Measurements from ENCODE around the gene GMPR2. TPM values are rescaled to one million over a fixed set of nuclear protein-coding genes. Genes with fewer than 3 reads are reported as not detected.
"Not testable (repeated sequence)": the region's sequence is repeated elsewhere in the genome, so short reads cannot be mapped to it uniquely, and the experiment has no call there.

GMPR2 gene
- total RNA-seq, 1 donor from 2014 or later, result 47.9 TPM

GRCh38 chr14:24195186-24196070 is 37.3 kb upstream of the GMPR2 start, which contains the start of gene TM9SF1:
TSS of gene TM9SF1 (minus strand) at chr14:24195441. CDS start at chr14:24195019, 422 bp downstream.
- Mint-ChIP-seq H3K4me1 (ENCODE audit: low read depth) (peaks cover 39% of the 10 kb centered on the region), H3K36me3 (ENCODE audit: low read depth) (peaks cover 16% of the 10 kb centered on the region), H3K9me3 (ENCODE audit: low read depth) (no peaks in the 10 kb centered on the region), H3K27ac (ENCODE audit: unreplicated experiment) (peak within 1 kb of the TSS; percentile 96), H3K27me3 (ENCODE audit: low read depth) (no peaks in the 10 kb centered on the region), H3K4me3 (ENCODE audit: unreplicated experiment) (peak within 1 kb of the TSS; percentile 93)
- peak; percentile 97 for DNase-seq (ENCODE audit: low spot score)
- TF ChIP-seq, protein P1, sequence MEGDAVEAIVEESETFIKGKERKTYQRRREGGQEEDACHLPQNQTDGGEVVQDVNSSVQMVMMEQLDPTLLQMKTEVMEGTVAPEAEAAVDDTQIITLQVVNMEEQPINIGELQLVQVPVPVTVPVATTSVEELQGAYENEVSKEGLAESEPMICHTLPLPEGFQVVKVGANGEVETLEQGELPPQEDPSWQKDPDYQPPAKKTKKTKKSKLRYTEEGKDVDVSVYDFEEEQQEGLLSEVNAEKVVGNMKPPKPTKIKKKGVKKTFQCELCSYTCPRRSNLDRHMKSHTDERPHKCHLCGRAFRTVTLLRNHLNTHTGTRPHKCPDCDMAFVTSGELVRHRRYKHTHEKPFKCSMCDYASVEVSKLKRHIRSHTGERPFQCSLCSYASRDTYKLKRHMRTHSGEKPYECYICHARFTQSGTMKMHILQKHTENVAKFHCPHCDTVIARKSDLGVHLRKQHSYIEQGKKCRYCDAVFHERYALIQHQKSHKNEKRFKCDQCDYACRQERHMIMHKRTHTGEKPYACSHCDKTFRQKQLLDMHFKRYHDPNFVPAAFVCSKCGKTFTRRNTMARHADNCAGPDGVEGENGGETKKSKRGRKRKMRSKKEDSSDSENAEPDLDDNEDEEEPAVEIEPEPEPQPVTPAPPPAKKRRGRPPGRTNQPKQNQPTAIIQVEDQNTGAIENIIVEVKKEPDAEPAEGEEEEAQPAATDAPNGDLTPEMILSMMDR (IDR thresholded peaks at IDR 0.05), result peak; percentile 9

DNA sequence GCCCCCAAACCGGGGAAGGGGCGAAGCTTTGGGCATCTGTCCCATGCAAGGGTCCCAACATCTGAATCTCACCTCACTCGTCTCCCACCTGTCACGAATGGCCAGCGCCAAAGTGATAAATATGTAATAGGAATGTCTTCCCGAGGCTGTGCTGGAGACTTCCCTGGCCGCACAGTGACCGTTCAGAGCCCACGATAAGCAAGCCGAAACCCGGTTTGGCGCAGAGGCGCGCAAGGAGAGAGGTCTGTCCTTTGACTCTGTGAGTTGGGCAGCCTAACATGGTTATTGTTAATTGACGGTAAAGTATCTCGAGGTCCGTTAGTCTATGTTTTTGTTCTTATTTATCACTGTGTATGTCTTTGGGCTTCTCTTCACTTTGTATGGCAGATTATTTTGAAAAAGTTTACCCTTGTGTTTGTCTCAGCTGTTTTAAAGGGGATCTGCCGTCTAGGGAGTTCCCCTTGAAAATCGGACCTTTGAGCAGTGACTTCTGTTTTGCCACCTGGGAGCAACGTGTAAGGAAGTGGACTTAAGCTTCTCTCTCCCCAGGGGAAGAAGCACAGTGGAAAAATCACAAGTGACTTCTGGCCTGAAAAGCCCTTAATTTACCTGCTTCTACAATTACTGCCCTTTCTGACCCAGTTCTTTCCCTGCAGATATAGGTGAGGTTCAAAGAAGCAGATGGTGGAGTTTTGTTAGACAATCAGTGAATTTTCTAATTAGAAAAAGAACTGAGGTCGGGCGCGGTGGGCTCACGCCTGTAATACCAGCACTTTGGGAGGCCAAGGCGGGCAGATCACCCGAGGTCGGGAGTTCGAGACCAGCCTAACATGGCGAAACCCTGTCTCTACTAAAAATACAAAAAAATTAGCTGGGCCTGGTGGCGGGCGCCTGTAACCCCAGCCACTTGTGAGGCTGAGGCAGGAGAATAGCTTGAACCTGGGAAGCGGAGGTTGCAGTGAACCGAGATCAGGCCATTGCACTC is 36.4 kb upstream of the GMPR2 start:
- no peak for DNase-seq (ENCODE audit: low spot score)
- Mint-ChIP-seq H3K36me3 (ENCODE audit: low read depth) (peaks cover 17% of the 10 kb centered on the region), H3K27me3 (ENCODE audit: low read depth) (no peaks in the 10 kb centered on the region), H3K9me3 (ENCODE audit: low read depth) (no peaks in the 10 kb centered on the region), H3K4me1 (ENCODE audit: low read depth) (peaks cover 39% of the 10 kb centered on the region), H3K27ac (ENCODE audit: unreplicated experiment) (peak overlapping the region; percentile 96), H3K4me3 (ENCODE audit: unreplicated experiment) (peak overlapping the region; percentile 93)
- TF ChIP-seq, protein P1 (IDR thresholded peaks at IDR 0.05), result no peak

- TF ChIP-seq, protein P1 (IDR thresholded peaks at IDR 0.05), result no peak
- Mint-ChIP-seq H3K27me3 (ENCODE audit: low read depth) (no peaks in the 10 kb centered on the region), H3K9me3 (ENCODE audit: low read depth) (peaks cover 5% of the 10 kb centered on the region), H3K4me3 (ENCODE audit: unreplicated experiment) (peak overlapping the region; percentile 93), H3K27ac (ENCODE audit: unreplicated experiment) (peak overlapping the region; percentile 96), H3K4me1 (ENCODE audit: low read depth) (peaks cover 39% of the 10 kb centered on the region), H3K36me3 (ENCODE audit: low read depth) (peaks cover 18% of the 10 kb centered on the region)
- DNase-seq (ENCODE audit: low spot score), result no peak
Measured at GRCh38 chr14:24197056-24197450, 35.7 kb upstream of the GMPR2 start.

DNA sequence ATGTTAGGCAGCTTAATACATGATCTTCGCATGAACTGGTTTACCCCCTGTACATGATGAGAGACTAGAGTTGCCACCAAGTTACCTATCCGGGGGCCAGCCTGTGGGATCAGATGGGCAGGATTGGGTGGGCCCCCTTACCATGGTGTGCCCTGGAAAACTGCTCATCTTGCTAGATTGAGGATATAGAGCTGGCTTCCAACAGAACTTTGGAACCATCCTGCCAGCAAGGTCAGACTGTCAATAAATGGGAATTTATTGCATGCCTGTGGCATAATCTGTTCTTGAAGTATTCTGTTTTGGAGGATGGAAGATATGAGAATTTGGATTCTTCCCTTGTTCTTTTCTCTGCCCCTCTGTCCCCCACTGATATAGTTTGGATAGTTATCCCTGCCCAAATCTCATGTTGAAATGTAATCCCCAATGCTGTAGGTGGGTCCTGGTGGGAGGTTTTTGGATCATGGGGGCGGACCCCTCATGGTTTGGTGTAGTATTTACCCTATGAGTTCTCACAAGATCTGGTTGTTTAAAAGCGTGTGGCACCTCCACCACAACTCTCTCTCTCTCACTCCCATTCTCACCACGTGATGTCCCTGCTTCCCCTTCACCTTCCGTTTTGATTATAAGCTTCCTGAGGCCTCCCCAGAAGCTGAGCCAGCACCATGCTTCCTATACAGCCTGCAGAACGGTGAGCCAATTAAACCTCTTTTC is 33.8 kb upstream of the GMPR2 start:
- TF ChIP-seq, protein P1 (IDR thresholded peaks at IDR 0.05), result no peak
- Mint-ChIP-seq H3K4me1 (ENCODE audit: low read depth) (peaks cover 32% of the 10 kb centered on the region), H3K9me3 (ENCODE audit: low read depth) (peaks cover 12% of the 10 kb centered on the region), H3K36me3 (ENCODE audit: low read depth) (peaks cover 19% of the 10 kb centered on the region), H3K27ac (ENCODE audit: unreplicated experiment) (no peak overlapping the region), H3K27me3 (ENCODE audit: low read depth) (no peaks in the 10 kb centered on the region), H3K4me3 (ENCODE audit: unreplicated experiment) (no peak overlapping the region)
- DNase-seq (ENCODE audit: low spot score), result no peak

GRCh38 chr14:24202538-24202937 is 30.2 kb upstream of the GMPR2 start:
- H3K27me3 Mint-ChIP-seq (ENCODE audit: low read depth); DNase-seq (ENCODE audit: low spot score); H3K27ac Mint-ChIP-seq (ENCODE audit: unreplicated experiment); H3K4me3 Mint-ChIP-seq (ENCODE audit: unreplicated experiment); H3K4me1 Mint-ChIP-seq (ENCODE audit: low read depth): not testable (repeated sequence)
- peaks cover 34% of the 10 kb centered on the region for H3K36me3 Mint-ChIP-seq (ENCODE audit: low read depth)
- peaks cover 12% of the 10 kb centered on the region for H3K9me3 Mint-ChIP-seq (ENCODE audit: low read depth)

DNA sequence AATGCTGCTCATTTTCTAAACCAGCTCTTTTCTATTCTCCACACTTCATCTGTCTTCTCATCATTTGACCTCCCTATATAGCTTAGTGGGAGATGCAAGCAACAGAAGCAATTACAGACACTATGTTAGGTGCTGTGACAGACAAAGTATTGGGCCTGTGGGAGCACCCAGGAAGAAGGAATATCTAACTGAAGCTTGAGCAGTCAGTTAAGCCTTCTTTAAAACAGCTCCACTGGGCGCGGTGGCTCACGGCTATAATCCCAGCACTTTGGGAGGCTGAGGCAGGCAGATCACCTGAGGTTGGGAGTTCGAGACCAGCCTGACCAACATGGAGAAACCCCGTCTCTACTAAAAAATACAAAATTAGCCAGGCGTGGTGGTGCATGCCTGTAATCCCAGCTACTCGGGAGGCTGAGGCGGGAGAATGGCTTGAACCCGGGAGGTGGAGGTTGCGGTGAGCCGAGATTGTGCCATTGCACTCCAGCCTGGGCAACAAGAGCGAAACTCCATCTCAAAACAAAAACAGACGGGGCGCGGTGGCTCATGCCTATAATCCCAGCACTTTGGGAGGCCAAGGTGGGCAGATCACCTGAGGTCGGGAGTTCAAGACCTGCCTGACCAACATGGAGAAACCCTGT is 29.4 kb upstream of the GMPR2 start:
- H3K27me3 Mint-ChIP-seq (ENCODE audit: low read depth); DNase-seq (ENCODE audit: low spot score); H3K4me1 Mint-ChIP-seq (ENCODE audit: low read depth); H3K4me3 Mint-ChIP-seq (ENCODE audit: unreplicated experiment); H3K27ac Mint-ChIP-seq (ENCODE audit: unreplicated experiment): not testable (repeated sequence)
- peaks cover 12% of the 10 kb centered on the region for H3K9me3 Mint-ChIP-seq (ENCODE audit: low read depth)
- peaks cover 35% of the 10 kb centered on the region for H3K36me3 Mint-ChIP-seq (ENCODE audit: low read depth)
